ENCODE data around the gene RAB5A.
"Not testable (repeated sequence)": the region's sequence is repeated elsewhere in the genome, so short reads cannot be mapped to it uniquely, and the experiment has no call there.

The RAB5A gene

DNA sequence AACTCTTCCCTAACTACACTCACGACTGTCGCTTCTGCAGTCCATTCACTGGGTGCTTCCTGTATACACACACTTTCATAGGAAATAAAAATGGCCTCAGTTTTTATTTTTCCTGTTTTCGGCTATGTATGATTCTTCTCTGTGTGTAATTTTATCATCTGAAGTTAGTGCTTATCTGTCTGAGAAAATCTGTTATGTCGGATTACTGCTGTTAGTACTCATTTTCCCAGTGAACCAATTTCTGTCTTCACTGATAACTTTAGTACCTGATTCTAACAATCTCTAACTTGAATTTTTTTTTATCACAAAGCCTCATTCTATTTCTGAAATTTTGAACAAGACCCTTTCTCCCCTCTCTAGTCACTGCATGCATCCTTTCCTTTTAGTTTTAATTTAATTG is 20.9 kb downstream of the RAB5A start:
- no peak for TF ChIP-seq EZH2 (IDR thresholded peaks at IDR 0.05; ENCODE audit: borderline replicate concordance, low read length)
- TF ChIP-seq, protein P1, sequence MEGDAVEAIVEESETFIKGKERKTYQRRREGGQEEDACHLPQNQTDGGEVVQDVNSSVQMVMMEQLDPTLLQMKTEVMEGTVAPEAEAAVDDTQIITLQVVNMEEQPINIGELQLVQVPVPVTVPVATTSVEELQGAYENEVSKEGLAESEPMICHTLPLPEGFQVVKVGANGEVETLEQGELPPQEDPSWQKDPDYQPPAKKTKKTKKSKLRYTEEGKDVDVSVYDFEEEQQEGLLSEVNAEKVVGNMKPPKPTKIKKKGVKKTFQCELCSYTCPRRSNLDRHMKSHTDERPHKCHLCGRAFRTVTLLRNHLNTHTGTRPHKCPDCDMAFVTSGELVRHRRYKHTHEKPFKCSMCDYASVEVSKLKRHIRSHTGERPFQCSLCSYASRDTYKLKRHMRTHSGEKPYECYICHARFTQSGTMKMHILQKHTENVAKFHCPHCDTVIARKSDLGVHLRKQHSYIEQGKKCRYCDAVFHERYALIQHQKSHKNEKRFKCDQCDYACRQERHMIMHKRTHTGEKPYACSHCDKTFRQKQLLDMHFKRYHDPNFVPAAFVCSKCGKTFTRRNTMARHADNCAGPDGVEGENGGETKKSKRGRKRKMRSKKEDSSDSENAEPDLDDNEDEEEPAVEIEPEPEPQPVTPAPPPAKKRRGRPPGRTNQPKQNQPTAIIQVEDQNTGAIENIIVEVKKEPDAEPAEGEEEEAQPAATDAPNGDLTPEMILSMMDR (IDR thresholded peaks at IDR 0.05; ENCODE audit: low read length): no peak
- Histone ChIP-seq H4K20me1 (ENCODE audit: insufficient read depth, low read length) (no peaks in the 10 kb centered on the region), H3K9ac (ENCODE audit: low read length) (no peak overlapping the region), H3K4me2 (ENCODE audit: low read length) (no peak overlapping the region), H3K4me1 (ENCODE audit: insufficient read depth, low read length, severe bottlenecking) (no peaks in the 10 kb centered on the region), H3K27ac (ENCODE audit: low read depth, low read length, poor library complexity, severe bottlenecking) (no peak overlapping the region), H3K79me2 (ENCODE audit: insufficient read depth, low read length) (peaks cover 86% of the 10 kb centered on the region), H2AFZ (ENCODE audit: low read length) (no peak overlapping the region), H3K9me2 (ENCODE audit: low read depth, low read length) (no peaks in the 10 kb centered on the region), H3F3A (ENCODE audit: insufficient read depth, low read length) (no peaks in the 10 kb centered on the region), H3K27me3 (ENCODE audit: insufficient read depth, low read length) (no peaks in the 10 kb centered on the region), H3K9me3 (ENCODE audit: low read length) (no peaks in the 10 kb centered on the region), H3K36me3 (ENCODE audit: insufficient read depth, low read length) (peaks cover 39% of the 10 kb centered on the region), H3K4me3 (ENCODE audit: low read depth, low read length, poor library complexity, severe bottlenecking) (no peak overlapping the region)

DNA sequence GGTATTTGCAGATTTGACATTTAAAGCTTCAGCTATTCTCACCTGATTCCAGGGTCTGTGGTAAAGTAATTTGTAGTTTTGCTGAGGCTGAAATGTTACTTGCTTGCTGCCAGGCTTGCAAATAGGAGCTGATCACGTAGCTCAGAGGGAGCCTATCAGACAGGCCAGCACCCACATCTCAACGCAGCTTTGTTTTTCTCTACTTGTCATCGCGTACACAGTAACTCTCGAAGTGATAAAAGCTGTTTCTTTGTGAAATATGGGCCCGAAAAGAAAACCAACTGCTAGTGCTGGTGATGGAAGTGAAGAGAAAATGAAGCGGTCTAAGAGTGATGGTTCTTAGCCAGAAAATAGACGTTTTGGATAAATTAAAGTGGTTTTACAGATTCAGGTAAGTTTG is 23.4 kb downstream of the RAB5A start:
- Histone ChIP-seq H3K4me2 (ENCODE audit: low read length) (no peak overlapping the region), H3K27me3 (ENCODE audit: insufficient read depth, low read length) (no peaks in the 10 kb centered on the region), H3K36me3 (ENCODE audit: insufficient read depth, low read length) (peaks cover 60% of the 10 kb centered on the region), H3K27ac (ENCODE audit: low read depth, low read length, poor library complexity, severe bottlenecking) (no peak overlapping the region), H4K20me1 (ENCODE audit: insufficient read depth, low read length) (no peaks in the 10 kb centered on the region), H3K4me3 (ENCODE audit: low read depth, low read length, poor library complexity, severe bottlenecking) (no peak overlapping the region), H3K79me2 (ENCODE audit: insufficient read depth, low read length) (peaks cover 68% of the 10 kb centered on the region), H3F3A (ENCODE audit: insufficient read depth, low read length) (no peaks in the 10 kb centered on the region), H3K4me1 (ENCODE audit: insufficient read depth, low read length, severe bottlenecking) (no peaks in the 10 kb centered on the region), H3K9me2 (ENCODE audit: low read depth, low read length) (no peaks in the 10 kb centered on the region), H3K9ac (ENCODE audit: low read length) (no peak overlapping the region), H2AFZ (ENCODE audit: low read length) (no peak overlapping the region), H3K9me3 (ENCODE audit: low read length) (no peaks in the 10 kb centered on the region)
- TF ChIP-seq, protein P1 (IDR thresholded peaks at IDR 0.05; ENCODE audit: low read length): no peak
- no peak for TF ChIP-seq EZH2 (IDR thresholded peaks at IDR 0.05; ENCODE audit: borderline replicate concordance, low read length)

DNA sequence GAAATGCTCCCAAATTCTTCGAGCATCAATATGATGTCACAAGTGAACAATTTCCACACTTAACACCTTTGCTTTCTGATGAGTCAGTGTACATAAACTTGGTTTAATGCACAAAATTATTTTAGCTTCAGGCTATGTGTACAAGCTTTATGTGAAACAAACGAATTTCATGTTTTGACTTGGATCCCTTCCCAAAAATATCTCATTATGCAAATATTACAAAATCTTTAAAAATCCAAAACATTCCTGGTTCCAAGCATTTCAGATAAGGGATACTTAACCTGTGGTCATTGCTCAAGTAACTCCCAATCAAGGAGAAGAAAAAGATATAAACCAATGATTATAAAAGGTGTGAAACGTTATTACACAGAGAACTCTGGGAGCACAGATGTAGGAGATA is 25.2 kb downstream of the RAB5A start:
- Histone ChIP-seq H3K4me2 (ENCODE audit: low read length) (no peak overlapping the region), H3K27ac (ENCODE audit: low read depth, low read length, poor library complexity, severe bottlenecking) (no peak overlapping the region), H3K79me2 (ENCODE audit: insufficient read depth, low read length) (peaks cover 53% of the 10 kb centered on the region), H3K9ac (ENCODE audit: low read length) (no peak overlapping the region), H2AFZ (ENCODE audit: low read length) (no peak overlapping the region), H3K36me3 (ENCODE audit: insufficient read depth, low read length) (peaks cover 62% of the 10 kb centered on the region), H3K4me1 (ENCODE audit: insufficient read depth, low read length, severe bottlenecking) (no peaks in the 10 kb centered on the region), H4K20me1 (ENCODE audit: insufficient read depth, low read length) (no peaks in the 10 kb centered on the region), H3K9me2 (ENCODE audit: low read depth, low read length) (no peaks in the 10 kb centered on the region), H3K27me3 (ENCODE audit: insufficient read depth, low read length) (no peaks in the 10 kb centered on the region), H3K9me3 (ENCODE audit: low read length) (no peaks in the 10 kb centered on the region), H3K4me3 (ENCODE audit: low read depth, low read length, poor library complexity, severe bottlenecking) (no peak overlapping the region), H3F3A (ENCODE audit: insufficient read depth, low read length) (no peaks in the 10 kb centered on the region)
- no peak for TF ChIP-seq EZH2 (IDR thresholded peaks at IDR 0.05; ENCODE audit: borderline replicate concordance, low read length)
- TF ChIP-seq, protein P1 (IDR thresholded peaks at IDR 0.05; ENCODE audit: low read length): no peak

DNA sequence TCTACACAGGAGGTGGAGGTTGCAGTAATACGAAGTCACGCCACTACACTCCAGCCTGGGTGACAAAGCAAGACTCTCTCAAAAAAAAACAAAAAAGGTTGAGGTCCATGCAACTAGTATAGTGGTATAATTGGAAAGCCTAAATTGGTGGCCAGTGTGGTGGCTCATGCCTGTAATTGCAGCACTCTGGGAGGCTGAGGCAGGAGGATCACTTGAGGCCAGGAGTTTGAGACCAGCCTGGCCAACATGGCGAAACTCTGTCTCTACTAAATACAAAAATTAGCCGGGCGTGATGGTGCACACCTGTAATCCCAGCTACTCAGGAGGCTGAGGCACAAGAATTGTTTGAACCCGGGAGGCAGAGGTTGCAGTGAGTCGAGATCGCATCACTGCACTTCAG is 42.0 kb downstream of the RAB5A start:
- H3K27ac ChIP-seq (ENCODE audit: low read depth, low read length, poor library complexity, severe bottlenecking); H3F3A ChIP-seq (ENCODE audit: insufficient read depth, low read length): not testable (repeated sequence)

More for the DNA sequence above, 42.0 kb downstream of the RAB5A start:
- H3K79me2 ChIP-seq (ENCODE audit: insufficient read depth, low read length); H3K4me3 ChIP-seq (ENCODE audit: low read depth, low read length, poor library complexity, severe bottlenecking); H3K27me3 ChIP-seq (ENCODE audit: insufficient read depth, low read length); H3K9me3 ChIP-seq (ENCODE audit: low read length); H3K9ac ChIP-seq (ENCODE audit: low read length); H4K20me1 ChIP-seq (ENCODE audit: insufficient read depth, low read length); H2AFZ ChIP-seq (ENCODE audit: low read length); H3K9me2 ChIP-seq (ENCODE audit: low read depth, low read length); H3K4me1 ChIP-seq (ENCODE audit: insufficient read depth, low read length, severe bottlenecking); H3K4me2 ChIP-seq (ENCODE audit: low read length): not testable (repeated sequence)
- H3K36me3 ChIP-seq (ENCODE audit: insufficient read depth, low read length): peaks cover 19% of the 10 kb centered on the region; the same call in 1 of the 2 replicates

All from OCI-LY1 (cell line).